Skeletal muscle satellite cell (primary cell): ENCODE results near the gene PEX5L.

ENCODE experiments used
- H3K27me3 ChIP-seq: 2 replicates; pipeline ENCODE4 v1.7.0; 2013; ENCODE audit warnings: low read length; ENCODE audit not compliant: control insufficient read depth, insufficient read depth
- H3K36me3 ChIP-seq: 2 replicates; pipeline ENCODE4 v1.7.0; 2013; ENCODE audit warnings: mild to moderate bottlenecking, control low read depth, low read length; ENCODE audit not compliant: insufficient read depth
- H3K4me1 ChIP-seq: 2 replicates; pipeline ENCODE4 v1.7.0; 2013; ENCODE audit warnings: low read length; ENCODE audit not compliant: control insufficient read depth, insufficient read depth
- H3K4me2 ChIP-seq: 2 replicates; pipeline ENCODE4 v1.7.0; 2013; ENCODE audit warnings: mild to moderate bottlenecking, low read length
- H3K4me3 ChIP-seq: 2 replicates; pipeline ENCODE4 v1.7.0; 2013; ENCODE audit warnings: low read length
- H3K9ac ChIP-seq: 2 replicates; pipeline ENCODE4 v1.7.0; 2013; ENCODE audit warnings: mild to moderate bottlenecking, low read depth, low read length, moderate library complexity
- H3K9me3 ChIP-seq: replicated peaks from 2 replicates; pipeline ENCODE4 v1.7.0; 2013; ENCODE audit warnings: mild to moderate bottlenecking, control low read depth, low read length

The PEX5L gene

DNA sequence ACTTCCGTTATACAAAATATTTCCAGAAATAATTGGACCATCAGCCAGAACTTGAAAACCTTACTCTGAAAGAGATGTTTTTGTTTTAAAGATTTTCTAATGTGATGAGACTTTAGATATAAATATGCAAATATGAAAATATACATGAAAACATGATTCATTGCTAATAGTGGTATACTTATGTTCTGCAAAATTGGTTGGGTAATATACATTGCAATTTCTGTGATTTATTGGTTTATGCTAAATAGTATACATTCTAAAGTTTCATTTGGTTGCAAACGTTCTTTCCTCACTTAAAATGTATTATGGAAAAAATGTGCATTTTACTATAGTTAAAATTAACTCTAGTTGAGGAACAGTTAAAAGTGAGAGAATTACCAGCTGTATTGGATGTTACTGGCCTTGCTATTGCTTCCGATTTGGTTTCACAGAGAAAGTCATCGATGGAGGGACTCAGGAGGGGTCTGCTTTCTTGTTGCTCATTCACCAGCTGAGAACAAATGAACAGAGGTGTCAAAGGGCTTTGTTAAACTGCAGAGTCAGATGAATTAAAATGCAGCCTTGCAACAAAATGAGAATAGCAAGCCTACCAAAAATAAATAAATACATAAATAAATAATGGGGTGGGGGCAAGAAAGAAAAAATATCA is 149.3 kb downstream of the PEX5L start:
- no peaks in the 10 kb centered on the region for H3K9me3 ChIP-seq
- no peaks in the 10 kb centered on the region for H3K4me1 ChIP-seq
- H3K36me3 ChIP-seq = no peaks in the 10 kb centered on the region
- H3K4me3 ChIP-seq = no peak overlapping the region
- no peak overlapping the region for H3K9ac ChIP-seq
- no peak overlapping the region for H3K4me2 ChIP-seq
- H3K27me3 ChIP-seq = no peaks in the 10 kb centered on the region

DNA sequence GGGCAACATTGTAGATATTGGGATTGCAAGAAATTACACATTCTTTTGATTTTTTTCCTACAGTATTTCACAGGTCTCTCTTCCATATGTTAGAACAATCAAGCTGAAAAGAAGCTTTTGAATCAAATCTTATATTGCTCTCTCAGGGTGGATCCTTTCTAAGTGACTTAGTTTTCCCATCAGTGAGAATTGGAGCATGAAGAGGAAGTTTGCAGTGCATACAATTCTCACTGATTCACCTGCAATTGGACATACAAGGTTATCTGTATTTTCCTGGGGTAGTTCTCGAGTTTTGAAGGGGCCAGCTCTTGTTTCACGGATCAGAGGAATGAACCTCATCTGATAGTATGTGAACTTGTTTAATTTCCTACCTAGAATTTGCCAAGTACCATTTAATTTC is 150.8 kb downstream of the PEX5L start:
- Histone ChIP-seq H3K9me3 (no peaks in the 10 kb centered on the region), H3K36me3 (no peaks in the 10 kb centered on the region), H3K4me3 (no peak overlapping the region), H3K4me2 (no peak overlapping the region), H3K9ac (no peak overlapping the region), H3K4me1 (no peaks in the 10 kb centered on the region), H3K27me3 (no peaks in the 10 kb centered on the region)

DNA sequence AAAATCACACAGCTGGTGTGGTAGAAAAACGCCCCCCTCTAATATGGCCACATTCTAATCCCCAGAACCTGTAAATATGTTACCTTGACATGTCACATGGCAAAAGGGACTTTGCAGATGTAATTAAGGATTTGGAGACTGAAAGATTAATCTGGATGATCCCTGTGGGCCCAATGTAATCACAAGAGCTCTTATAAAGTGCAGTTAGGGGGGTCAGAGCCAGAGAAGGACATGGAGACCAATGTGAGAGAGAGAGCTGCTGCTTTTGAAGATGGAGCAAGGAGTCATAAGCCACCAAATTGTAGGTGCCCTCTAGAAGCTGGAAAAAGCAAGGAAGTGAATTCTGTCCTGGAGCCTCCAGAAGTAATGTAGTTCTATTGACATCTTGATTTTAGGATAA is 152.6 kb downstream of the PEX5L start:
- no peaks in the 10 kb centered on the region for H3K9me3 ChIP-seq
- no peaks in the 10 kb centered on the region for H3K27me3 ChIP-seq
- no peaks in the 10 kb centered on the region for H3K36me3 ChIP-seq
- no peaks in the 10 kb centered on the region for H3K4me1 ChIP-seq
- H3K9ac ChIP-seq = no peak overlapping the region
- no peak overlapping the region for H3K4me3 ChIP-seq
- no peak overlapping the region for H3K4me2 ChIP-seq

DNA sequence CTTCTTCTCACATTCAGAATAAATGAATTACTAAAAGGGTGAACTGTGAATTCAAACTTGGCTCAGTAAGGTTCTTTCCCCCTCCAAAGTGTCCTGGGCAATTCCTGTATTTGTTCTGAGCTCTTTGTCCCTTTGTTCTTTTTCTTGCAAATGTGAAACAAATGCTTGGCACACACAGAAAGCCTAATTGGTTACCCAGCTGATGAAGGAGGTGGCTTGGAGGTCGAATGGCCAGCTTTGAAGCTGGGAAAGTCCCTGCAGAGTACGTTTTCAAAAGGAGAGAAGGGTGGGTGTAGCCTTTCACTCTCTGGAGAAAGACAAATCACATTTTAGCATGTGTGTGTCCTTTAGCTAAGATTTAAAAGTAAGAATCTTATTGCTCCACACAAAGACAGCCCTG is 154.4 kb downstream of the PEX5L start:
- H3K36me3 ChIP-seq = no peaks in the 10 kb centered on the region
- no peaks in the 10 kb centered on the region for H3K4me1 ChIP-seq
- no peaks in the 10 kb centered on the region for H3K27me3 ChIP-seq
- no peaks in the 10 kb centered on the region for H3K9me3 ChIP-seq
- H3K9ac ChIP-seq = no peak overlapping the region
- no peak overlapping the region for H3K4me2 ChIP-seq
- H3K4me3 ChIP-seq = no peak overlapping the region

DNA sequence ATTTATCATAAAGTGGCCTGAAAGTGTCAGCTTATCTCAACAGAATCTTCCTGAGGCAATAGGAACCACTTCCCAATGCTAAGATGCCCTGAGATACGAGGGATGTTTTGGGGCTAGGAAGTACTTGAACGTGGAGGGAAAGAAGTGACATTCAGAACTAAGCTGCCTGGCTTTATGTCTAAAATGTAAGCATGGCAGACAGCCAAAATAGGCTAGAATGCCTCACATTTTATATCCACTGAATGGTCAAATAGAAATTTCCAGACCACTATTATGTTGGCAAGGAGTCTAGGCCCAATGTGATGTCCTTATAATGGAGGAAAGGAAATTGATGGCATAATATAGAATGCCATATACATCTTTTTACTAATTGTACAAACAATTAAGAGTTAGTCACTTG is 154.9 kb downstream of the PEX5L start:
- Histone ChIP-seq H3K9ac (no peak overlapping the region), H3K27me3 (no peaks in the 10 kb centered on the region), H3K36me3 (no peaks in the 10 kb centered on the region), H3K4me3 (no peak overlapping the region), H3K4me1 (no peaks in the 10 kb centered on the region), H3K9me3 (no peaks in the 10 kb centered on the region), H3K4me2 (no peak overlapping the region)

DNA sequence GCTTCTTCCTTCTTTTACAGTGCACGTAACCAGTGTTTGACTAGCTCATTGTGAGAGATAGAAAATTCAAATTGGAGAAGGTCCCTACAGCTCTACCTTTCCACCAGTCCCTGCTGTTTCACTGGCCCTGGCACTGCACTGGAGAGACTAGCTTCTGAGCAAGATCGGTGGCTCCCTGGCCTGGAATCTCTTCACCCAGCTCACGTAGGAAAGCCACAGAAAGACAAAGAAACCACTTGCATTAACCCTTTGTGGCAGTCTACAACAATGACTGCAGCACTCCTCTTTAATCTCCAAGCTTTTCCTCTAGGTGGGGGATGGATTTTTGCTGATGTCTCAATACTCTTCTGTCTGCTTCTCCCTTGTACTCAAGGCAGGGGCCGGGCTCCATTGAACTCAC is 155.9 kb downstream of the PEX5L start:
- Histone ChIP-seq H3K4me2 (no peak overlapping the region), H3K27me3 (no peaks in the 10 kb centered on the region), H3K4me1 (no peaks in the 10 kb centered on the region), H3K36me3 (no peaks in the 10 kb centered on the region), H3K9ac (no peak overlapping the region), H3K4me3 (no peak overlapping the region), H3K9me3 (no peaks in the 10 kb centered on the region)

DNA sequence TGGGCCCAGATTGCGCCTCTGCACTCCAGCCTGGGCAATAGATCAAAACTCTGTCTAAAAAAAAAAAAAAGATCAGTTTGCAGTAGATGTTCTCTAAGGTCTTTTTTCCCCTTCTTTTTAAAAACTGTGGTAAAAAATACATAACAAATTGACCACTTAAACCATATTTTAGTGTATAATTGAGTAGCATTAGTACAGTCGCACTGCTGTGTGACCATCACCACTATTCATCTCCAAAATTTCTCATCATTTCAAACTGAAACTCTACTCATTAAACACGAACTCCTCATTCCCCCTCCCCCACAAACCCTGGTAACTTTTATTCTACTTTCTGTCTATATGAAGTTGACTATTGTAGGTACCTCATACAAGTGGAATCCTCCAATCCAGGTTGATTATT is 160.3 kb downstream of the PEX5L start:
- no peaks in the 10 kb centered on the region for H3K9me3 ChIP-seq

DNA sequence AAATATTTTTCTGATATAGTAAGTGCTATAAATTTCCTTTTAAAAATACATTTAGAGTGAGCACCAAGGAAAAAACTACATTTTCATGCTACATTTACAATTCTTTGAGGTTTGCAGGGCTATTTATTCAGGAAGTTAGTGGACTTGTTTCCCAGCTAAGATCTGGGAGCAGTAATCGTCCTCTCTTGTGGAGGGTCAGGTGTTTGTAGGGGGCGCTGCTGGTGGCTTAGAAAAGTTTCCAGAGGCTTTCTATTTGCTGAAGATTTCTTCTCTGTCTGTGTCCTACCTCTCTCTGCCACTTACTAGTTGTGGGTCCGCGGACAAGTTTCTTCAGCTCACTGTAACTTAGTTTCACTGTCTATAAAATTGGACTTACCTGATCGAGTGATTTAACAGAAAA is 163.9 kb downstream of the PEX5L start:
- H3K9ac ChIP-seq = no peak overlapping the region
- H3K4me3 ChIP-seq = no peak overlapping the region
- H3K4me2 ChIP-seq = no peak overlapping the region
- no peaks in the 10 kb centered on the region for H3K9me3 ChIP-seq
- H3K4me1 ChIP-seq = no peaks in the 10 kb centered on the region
- no peaks in the 10 kb centered on the region for H3K27me3 ChIP-seq
- H3K36me3 ChIP-seq = no peaks in the 10 kb centered on the region

More for the DNA sequence above, 160.3 kb downstream of the PEX5L start:
- no peak overlapping the region for H3K4me3 ChIP-seq
- no peak overlapping the region for H3K9ac ChIP-seq
- no peak overlapping the region for H3K4me2 ChIP-seq
- H3K27me3 ChIP-seq = no peaks in the 10 kb centered on the region
- no peaks in the 10 kb centered on the region for H3K4me1 ChIP-seq
- H3K36me3 ChIP-seq = no peaks in the 10 kb centered on the region

DNA sequence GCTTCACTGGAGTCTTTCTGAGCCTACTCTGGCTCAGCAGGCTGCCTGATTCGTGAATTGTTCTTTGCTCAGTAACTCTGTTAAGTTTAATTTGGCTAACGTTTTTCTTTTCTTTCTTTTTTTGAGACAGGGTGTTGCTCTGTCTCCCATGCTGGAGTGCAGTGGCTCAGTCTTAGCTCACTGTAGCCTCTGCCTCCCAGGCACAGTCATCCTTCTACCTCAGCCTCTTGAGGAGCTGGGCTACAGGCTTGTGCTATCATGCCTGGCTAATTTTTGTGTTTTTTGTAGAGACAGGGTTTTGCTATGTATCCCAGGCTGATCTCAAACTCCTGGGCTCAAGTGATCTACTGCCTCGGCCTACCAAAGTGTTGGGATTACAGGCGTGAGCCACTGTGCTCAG is 165.0 kb downstream of the PEX5L start:
- H3K27me3 ChIP-seq = no peaks in the 10 kb centered on the region
- no peaks in the 10 kb centered on the region for H3K9me3 ChIP-seq

DNA sequence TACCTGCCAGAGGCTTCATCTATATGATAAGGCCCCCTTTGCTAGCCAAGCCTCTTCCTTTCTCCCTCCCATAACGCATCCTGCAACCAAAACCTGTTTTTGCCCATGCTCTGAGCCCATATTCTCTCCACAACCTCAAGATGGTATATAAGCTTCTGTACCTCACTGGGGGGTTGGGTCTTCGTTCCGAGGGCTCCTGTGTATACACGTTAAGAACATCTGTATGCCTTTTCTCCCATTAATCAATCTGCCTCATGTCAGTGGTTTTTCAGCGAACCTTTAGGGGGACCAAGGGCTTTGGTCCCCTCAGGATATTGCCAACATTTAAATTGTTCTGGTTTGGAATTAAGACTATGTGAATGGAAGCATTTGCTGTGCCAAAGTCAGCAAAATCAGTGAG is 168.0 kb downstream of the PEX5L start:
- no peaks in the 10 kb centered on the region for H3K4me1 ChIP-seq
- H3K4me3 ChIP-seq = no peak overlapping the region
- H3K9me3 ChIP-seq = no peaks in the 10 kb centered on the region
- H3K36me3 ChIP-seq = no peaks in the 10 kb centered on the region
- H3K27me3 ChIP-seq = no peaks in the 10 kb centered on the region
- no peak overlapping the region for H3K4me2 ChIP-seq
- no peak overlapping the region for H3K9ac ChIP-seq

More for the DNA sequence above, 165.0 kb downstream of the PEX5L start:
- H3K4me2 ChIP-seq = no peak overlapping the region
- H3K4me1 ChIP-seq = no peaks in the 10 kb centered on the region
- H3K36me3 ChIP-seq = no peaks in the 10 kb centered on the region
- no peak overlapping the region for H3K9ac ChIP-seq
- H3K4me3 ChIP-seq = no peak overlapping the region

DNA sequence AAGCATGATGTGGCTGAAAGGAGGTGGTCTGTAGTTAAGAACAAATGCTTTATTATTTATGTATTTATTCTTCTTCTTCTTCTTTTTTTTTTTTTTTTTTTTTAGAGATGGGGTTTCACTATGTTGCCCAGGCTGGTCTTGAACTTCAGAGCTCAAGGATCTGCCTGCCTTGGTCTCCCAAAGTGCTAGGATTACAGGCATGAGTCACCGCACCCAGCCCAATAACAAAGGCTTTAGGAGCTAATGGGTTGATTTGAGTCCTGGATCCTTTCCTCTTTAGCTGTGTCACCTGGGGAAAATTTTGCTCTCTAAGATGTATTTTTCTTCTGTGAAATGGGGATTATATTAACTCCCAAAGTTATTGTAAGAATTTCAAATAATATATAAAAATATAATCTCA is 168.8 kb downstream of the PEX5L start:
- Histone ChIP-seq H3K27me3 (no peaks in the 10 kb centered on the region), H3K4me3 (no peak overlapping the region), H3K36me3 (no peaks in the 10 kb centered on the region), H3K9me3 (no peaks in the 10 kb centered on the region), H3K4me2 (no peak overlapping the region), H3K4me1 (no peaks in the 10 kb centered on the region), H3K9ac (no peak overlapping the region)

DNA sequence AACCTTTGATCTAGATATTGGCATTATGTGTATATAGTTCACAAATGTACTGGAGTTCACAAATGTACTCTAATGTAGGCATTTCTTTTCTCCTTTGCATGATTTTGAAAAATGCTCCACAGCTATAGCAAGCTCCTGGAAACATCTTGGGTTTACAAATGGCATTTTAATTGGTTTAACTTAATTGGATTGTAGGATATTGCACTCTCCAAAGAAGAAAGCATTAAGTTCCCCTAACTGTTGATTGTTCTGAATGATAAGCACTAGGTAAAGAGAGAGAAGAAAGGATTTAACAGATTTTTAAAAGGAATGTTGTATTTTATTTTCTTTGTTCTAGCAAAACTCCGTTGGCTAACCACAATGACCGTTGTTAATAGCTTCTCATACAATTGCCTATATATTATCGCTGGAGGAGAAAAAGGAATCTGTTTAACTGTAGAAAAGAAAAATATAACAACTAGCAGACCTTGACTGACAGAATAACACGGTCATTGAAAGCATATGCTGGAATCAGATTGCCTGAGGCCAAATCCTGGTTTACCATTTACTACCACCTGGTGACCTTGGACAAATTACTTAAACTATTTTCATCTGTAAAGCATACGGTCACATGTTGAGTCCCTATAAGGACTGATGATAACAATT is 170.8 kb downstream of the PEX5L start:
- no peaks in the 10 kb centered on the region for H3K36me3 ChIP-seq
- no peak overlapping the region for H3K9ac ChIP-seq
- no peaks in the 10 kb centered on the region for H3K4me1 ChIP-seq

More for the DNA sequence above, 170.8 kb downstream of the PEX5L start:
- no peaks in the 10 kb centered on the region for H3K9me3 ChIP-seq
- no peaks in the 10 kb centered on the region for H3K27me3 ChIP-seq
- H3K4me3 ChIP-seq = no peak overlapping the region
- H3K4me2 ChIP-seq = no peak overlapping the region
